Measurements from ENCODE around the gene RND1. TPM values are rescaled to one million over a fixed set of nuclear protein-coding genes. Genes with fewer than 3 reads are reported as not detected.

RND1 gene
- total and polyA plus RNA-seq, 2 of the 13 experiments (the other 11 are each of a cell fraction or from before 2014, with no cell fraction given) = 1.8 to 1.9 TPM

- TF ChIP-seq ZFP41 (CRISPR knock-in tag; IDR thresholded peaks at IDR 0.05; ENCODE audit: borderline replicate concordance) = peak; percentile 46; the same call in 1 of the 2 replicates
- no peak; the same call in 1 of the 2 replicates for TF ChIP-seq MYPOP (CRISPR knock-in tag; IDR thresholded peaks at IDR 0.05)
- 0 out of 2 replicates have a peak, but pooled peaks have one; percentile 21 for TF ChIP-seq CHCHD3 (CRISPR knock-in tag; IDR thresholded peaks at IDR 0.05)
- TF ChIP-seq ZNF639 (CRISPR knock-in tag; conservative IDR thresholded peaks at IDR 0.05) = 0 out of 2 replicates have a peak, but pooled peaks have one; percentile 44
- peak; percentile 68; the same call in 1 of the 2 replicates for TF ChIP-seq MED1 (CRISPR knock-in tag; IDR thresholded peaks at IDR 0.05)
- TF ChIP-seq ZFX (CRISPR knock-in tag; IDR thresholded peaks at IDR 0.05; ENCODE audit: low read depth) = peak; percentile 32; the same call in 1 of the 2 replicates
- TF ChIP-seq ATF6 (CRISPR knock-in tag; conservative IDR thresholded peaks at IDR 0.05) = 0 out of 2 replicates have a peak, but pooled peaks have one; percentile 34
- TF ChIP-seq, protein P1, sequence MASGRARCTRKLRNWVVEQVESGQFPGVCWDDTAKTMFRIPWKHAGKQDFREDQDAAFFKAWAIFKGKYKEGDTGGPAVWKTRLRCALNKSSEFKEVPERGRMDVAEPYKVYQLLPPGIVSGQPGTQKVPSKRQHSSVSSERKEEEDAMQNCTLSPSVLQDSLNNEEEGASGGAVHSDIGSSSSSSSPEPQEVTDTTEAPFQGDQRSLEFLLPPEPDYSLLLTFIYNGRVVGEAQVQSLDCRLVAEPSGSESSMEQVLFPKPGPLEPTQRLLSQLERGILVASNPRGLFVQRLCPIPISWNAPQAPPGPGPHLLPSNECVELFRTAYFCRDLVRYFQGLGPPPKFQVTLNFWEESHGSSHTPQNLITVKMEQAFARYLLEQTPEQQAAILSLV (CRISPR knock-in tag; IDR thresholded peaks at IDR 0.05; ENCODE audit: borderline replicate concordance) = 0 out of 2 replicates have a peak, but pooled peaks have one; percentile 65
- TF ChIP-seq ZNF225 (CRISPR knock-in tag; IDR thresholded peaks at IDR 0.05) = no peak
- peak; percentile 66; the same call in 1 of the 2 replicates for TF ChIP-seq ZNF619 (CRISPR knock-in tag; IDR thresholded peaks at IDR 0.05)
- no peak for TF ChIP-seq FOXC1 (CRISPR knock-in tag; IDR thresholded peaks at IDR 0.05; ENCODE audit: borderline replicate concordance)
- TF ChIP-seq ZNF547 (CRISPR knock-in tag; IDR thresholded peaks at IDR 0.05) = no peak
- TF ChIP-seq HINFP (CRISPR knock-in tag; IDR thresholded peaks at IDR 0.05; ENCODE audit: low read depth) = no peak; the same call in 1 of the 2 replicates
- peak; percentile 65 for TF ChIP-seq PHF5A (CRISPR knock-in tag; IDR thresholded peaks at IDR 0.05; ENCODE audit: low read depth, unreplicated experiment)
- TF ChIP-seq ZNF501 (CRISPR knock-in tag; IDR thresholded peaks at IDR 0.05) = peak; percentile 45; the same call in 1 of the 2 replicates
- peak; percentile 70; the same call in 1 of the 2 replicates for TF ChIP-seq ZNF704 (CRISPR knock-in tag; IDR thresholded peaks at IDR 0.05; ENCODE audit: borderline replicate concordance)
- peak; percentile 9; the same call in 1 of the 2 replicates for TF ChIP-seq ZNF746 (CRISPR knock-in tag; IDR thresholded peaks at IDR 0.05)
- no peak for TF ChIP-seq RFXANK (CRISPR knock-in tag; IDR thresholded peaks at IDR 0.05)
Observed at GRCh38 chr12:48814262-48815125, 51.2 kb downstream of the RND1 start (continued).

Measured in HepG2 (cell line).